Left renal cortex interstitium (tissue), 4 donors: Measurements from ENCODE around the gene COL26A1. TPM values are rescaled to one million over a fixed set of nuclear protein-coding genes. Genes with fewer than 3 reads are reported as not detected.
"Not testable (repeated sequence)": the region's sequence is repeated elsewhere in the genome, so short reads cannot be mapped to it uniquely, and the experiment has no call there.

Source experiments
- DNase-seq, 4 donors: peaks; one replicate each; pipeline ENCODE4 v3.0.0-alpha.2; 2013; ENCODE audit warnings: low read depth in 4 of 4, low spot score in 2 of 4, missing footprints in 1 of 4
- polyA plus RNA-seq, 4 donors: library from polyadenylated mRNA; unstranded; fragments of 120-200 nt; gene quantifications; one replicate each; pipeline ENCODE4 v1.2.1, GENCODE V29; 2013; ENCODE audit not compliant: insufficient read length in 4 of 4

COL26A1 gene
- polyA plus RNA-seq, 4 donors: 23.1 to 36.3 (median 29.9) TPM

- DNase-seq: peak in 1 of 4 donors; percentile 56
These were observed 126.3 kb downstream of the COL26A1 start for GRCh38 chr7:101488826-101489572.

DNA sequence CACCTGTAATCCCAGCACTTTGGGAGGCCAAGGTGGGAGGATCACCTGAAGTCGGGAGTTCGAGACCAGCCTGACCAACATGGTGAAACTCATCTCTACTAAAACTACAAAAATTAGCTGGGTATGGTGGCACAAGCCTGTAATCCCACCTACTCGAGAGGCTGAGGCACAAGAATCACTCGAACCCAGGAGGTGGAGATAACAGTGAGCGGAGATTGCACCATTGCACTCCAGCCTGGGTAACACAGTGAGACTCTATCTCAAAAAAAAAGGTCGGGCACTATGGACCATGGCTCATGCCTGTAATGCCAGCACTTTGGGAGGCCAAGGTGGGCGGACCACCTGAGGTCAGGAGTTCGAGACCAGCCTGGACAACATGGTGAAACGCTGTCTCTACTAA lies 127.8 kb downstream of the COL26A1 start:
- DNase-seq: not testable (repeated sequence)

- not testable (repeated sequence) for DNase-seq
These were observed 128.8 kb downstream of the COL26A1 start for GRCh38 chr7:101491442-101491841.

- no peak for DNase-seq
These were observed 132.1 kb downstream of the COL26A1 start for GRCh38 chr7:101494602-101495329.

- DNase-seq: no peak
These were observed 133.3 kb downstream of the COL26A1 start for GRCh38 chr7:101496017-101496416.

GRCh38 chr7:101501351-101501750 lies 138.7 kb downstream of the COL26A1 start:
- no peak for DNase-seq

DNA sequence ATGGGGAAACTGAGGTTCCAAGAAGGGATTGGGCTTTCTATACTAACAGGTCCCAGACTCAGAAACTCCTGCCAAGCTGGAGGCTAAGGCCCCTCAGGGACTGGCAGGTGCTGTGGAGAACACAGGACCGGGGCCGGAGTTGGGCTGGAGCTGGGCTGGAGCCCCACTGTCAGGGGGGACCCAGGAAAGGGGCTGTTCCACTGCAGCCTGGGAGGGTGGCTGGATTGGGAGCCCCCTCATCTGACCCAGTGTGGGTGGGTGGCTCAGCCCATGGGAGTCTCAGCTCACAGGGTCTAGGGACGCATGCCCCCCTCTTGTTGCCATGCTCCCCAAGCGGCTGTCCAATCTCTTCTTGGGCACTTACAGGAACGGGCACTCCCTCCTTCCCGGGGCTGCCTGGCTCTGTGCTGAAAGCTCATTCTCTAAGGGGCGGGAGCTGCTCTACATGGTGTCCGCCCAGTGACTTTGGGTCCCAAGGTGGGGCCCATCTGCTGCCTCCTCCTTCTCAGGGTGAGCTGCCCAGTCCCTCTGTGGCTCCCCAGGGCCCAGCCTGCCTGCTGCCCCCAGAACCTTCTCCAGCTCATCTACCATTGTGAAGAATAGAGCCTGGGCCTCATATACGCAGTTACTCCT lies 139.9 kb downstream of the COL26A1 start:
- DNase-seq: no peak

DNA sequence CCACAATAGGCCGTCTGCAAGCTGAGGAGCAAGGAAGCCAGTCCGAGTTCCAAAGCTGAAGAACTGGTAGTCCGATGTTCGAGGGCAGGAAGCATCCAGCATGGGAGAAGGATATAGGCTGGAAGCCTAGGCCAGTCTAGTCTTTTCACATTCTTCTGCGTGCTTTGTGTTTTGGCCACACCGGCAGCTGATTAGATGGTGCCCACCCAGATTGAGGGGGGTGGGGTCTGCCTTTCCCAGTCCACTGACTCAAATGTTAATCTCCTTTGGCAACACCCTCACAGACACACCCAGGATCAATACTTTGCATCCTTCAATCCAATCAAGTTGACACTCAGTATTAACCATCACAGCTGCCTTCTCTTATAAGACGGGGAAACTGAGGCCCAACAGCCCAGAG lies 142.8 kb downstream of the COL26A1 start:
- DNase-seq: not testable (repeated sequence)

GRCh38 chr7:101506531-101506930 lies 143.9 kb downstream of the COL26A1 start:
- no peak for DNase-seq

DNA sequence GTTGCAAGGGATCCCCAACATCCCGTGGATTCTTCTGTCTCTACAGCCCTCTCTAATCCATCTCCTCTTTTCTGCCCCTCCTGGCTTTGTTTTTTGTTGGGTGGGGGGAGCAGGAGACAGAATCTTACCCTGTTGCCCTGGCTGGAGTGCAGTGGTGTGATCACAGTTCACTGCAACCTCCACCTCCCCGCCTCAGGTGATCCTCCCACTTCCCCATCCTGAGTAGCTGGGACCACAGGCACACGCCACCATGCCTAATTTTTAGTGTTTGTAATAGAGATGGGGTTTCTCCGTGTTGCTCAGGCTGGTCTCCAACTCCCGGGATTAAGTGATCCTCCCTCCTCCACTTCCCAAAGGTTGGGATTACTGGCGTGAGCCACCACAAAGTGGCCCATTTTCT lies 144.7 kb downstream of the COL26A1 start:
- DNase-seq: no peak

GRCh38 chr7:101507791-101508252 lies 145.1 kb downstream of the COL26A1 start:
- peak in 3 of 4 donors; percentile 81 to 88 (median 82) for DNase-seq

DNA sequence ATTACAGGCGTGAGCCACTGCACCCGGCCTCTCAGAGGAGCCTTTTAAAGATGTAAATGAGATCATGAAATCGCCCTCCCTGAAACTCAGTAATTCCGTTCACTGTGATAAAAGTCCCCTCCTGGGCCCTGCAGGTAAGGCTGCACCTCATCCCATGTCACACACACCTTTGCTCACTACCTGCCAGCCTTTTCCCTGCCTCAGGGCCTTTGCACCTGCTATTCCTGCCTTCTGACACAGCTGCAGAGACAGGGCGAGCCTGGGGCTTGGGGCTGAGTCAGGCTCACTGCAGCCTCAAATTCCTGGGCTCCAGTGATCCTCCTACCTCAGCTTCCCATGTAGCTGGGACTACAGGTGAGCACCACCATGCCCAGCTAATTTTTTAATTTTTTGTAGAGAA lies 147.6 kb downstream of the COL26A1 start:
- DNase-seq: no peak

DNA sequence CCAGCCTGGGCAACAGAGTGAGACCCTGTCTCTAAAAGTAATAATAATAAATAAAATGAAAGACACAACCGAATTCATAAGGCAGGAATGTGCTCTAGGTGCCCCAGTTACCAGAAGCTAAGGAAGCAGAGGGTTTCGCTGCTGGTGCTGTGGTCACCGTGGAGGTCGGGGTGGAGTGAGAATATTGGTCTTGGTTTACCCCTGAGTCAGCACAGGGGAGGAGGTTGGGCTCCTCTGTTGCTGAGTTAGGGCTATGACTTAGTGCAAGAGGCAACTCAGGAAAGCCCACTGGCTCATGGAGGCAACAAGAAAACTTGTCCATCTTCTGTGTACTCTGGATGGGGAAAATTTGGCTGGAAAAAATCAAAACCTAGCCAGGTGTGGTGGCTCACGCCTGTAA lies 149.3 kb downstream of the COL26A1 start:
- no peak for DNase-seq

DNA sequence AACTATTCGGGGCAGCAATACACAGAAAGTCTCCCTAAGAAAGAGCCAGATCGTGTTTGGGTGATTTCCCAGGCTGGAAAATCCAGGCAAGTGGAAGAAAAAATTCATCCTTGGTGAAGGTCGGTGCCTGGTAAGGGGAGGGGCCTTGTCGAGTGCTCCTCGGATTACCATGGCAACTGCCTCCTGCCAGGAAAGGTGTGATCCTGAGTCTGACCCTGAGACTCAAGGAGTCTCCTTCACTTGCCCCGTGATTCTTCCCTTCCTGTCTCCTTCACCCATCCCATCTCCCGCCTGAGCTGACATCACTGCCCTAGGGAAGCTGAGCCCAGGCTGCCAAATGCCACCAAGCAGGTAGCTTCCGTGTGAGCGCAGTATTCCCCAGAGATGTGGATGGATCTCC lies 154.2 kb downstream of the COL26A1 start:
- DNase-seq: no peak

DNA sequence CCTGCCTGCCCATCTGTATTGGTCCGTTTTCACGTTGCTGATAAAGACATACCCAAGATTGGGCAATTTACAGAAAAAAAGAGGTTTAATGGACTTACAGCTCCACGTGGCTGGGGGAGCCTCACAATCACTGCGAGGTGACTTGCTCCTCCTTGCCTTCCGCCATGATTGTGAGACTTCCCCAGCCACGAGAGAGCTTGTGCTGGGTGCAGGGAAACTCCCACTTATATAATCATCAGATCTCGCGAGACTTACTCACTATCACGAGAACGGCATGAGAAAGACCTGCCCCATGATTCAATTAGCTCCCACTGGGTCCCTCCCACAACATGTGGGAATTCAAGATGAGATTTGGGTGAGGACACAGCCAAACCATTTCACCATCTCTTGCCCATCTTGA lies 154.6 kb downstream of the COL26A1 start:
- DNase-seq: no peak

DNA sequence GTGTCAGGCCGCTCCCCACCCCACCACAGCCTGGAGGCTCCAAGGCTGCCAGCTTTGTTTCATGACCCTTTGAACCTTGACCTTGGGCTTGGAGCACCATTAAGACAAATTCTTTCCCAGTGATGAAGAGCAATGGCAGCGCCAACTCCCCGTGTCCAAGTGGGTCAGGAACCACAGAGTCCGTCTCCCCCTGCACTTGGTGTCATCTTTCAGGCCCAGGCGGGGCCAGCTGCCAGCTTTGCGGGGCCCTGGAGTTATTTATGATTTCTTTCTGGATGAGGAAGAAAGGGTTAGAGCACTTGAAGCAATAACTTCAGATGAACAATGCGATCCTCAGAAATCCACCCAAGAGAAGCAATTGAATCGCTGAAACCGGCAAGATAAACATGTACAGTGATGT lies 155.7 kb downstream of the COL26A1 start:
- DNase-seq: peak in 1 of 4 donors; percentile 43

GRCh38 chr7:101519324-101520023 lies 156.8 kb downstream of the COL26A1 start:
- peak in 1 of 4 donors; percentile 54 for DNase-seq

- no peak for DNase-seq
These were observed 158.8 kb downstream of the COL26A1 start for GRCh38 chr7:101521430-101521925.

- DNase-seq: no peak
These were observed 159.3 kb downstream of the COL26A1 start for GRCh38 chr7:101522021-101522420.

GRCh38 chr7:101527844-101528667 lies 165.4 kb downstream of the COL26A1 start:
- DNase-seq: no peak
